CD4-positive, alpha-beta T cell (primary cell): ENCODE results near the gene MEF2B. TPM values are rescaled to one million over a fixed set of nuclear protein-coding genes. Genes with fewer than 3 reads are reported as not detected.

Experiments used
- ATAC-seq: fragments of 200-7000 bp; cut with Tn5 transposase; one replicate; pipeline ENCODE4 v1.10.0; 2022; ENCODE audit warnings: mild to moderate bottlenecking; ENCODE audit not compliant: poor library complexity
- CTCF ChIA-PET: fragments of 350-600 bp; sonication (Branson Sonifier 250); formaldehyde crosslinking; loops from one replicate; lab custom pipeline; 2021; ENCODE audit warnings: antibody characterized with exemption, inconsistent platforms; lab: Charles Lee
- POLR2A ChIA-PET: fragments of 350-600 bp; sonication (Branson Sonifier 250); formaldehyde crosslinking; loops from one replicate; lab custom pipeline; 2021; ENCODE audit warnings: antibody characterized with exemption, inconsistent platforms; lab: Charles Lee
- DNase-seq, 14 experiments: peaks; one replicate each; pipeline ENCODE4 v3.0.0-alpha.2; 2013 to 2020; ENCODE audit warnings: mixed read lengths in 2 of 14
- H3K27ac ChIP-seq, 2 donors: one replicate each; pipeline versions ENCODE4 v1.5.1 to v1.7.0; 2013; ENCODE audit warnings: low read length in 2 of 2, low read depth in 1 of 2, mild to moderate bottlenecking in 1 of 2
- H3K27me3 ChIP-seq, 2 experiments: 1 replicate in 1 of 2; 2 replicates in 1 of 2; pipeline versions ENCODE4 v1.6.1 to v1.7.0; 2013; ENCODE audit warnings: low read length in 2 of 2, control low read depth in 1 of 2, mild to moderate bottlenecking in 1 of 2, moderate library complexity in 1 of 2; ENCODE audit not compliant: insufficient read depth in 2 of 2, control insufficient read depth in 1 of 2
- H3K36me3 ChIP-seq: one replicate; pipeline ENCODE4 v1.6.1; 2013; ENCODE audit warnings: low read length, control low read depth; ENCODE audit not compliant: insufficient read depth
- H3K4me1 ChIP-seq: one replicate; pipeline ENCODE4 v1.6.1; 2013; ENCODE audit warnings: low read length, control low read depth; ENCODE audit not compliant: insufficient read depth
- H3K4me3 ChIP-seq: one replicate; pipeline ENCODE4 v1.5.1; 2013; ENCODE audit warnings: mild to moderate bottlenecking, low read length, moderate library complexity
- H3K9me3 ChIP-seq, 2 experiments: 1 replicate in 1 of 2; 2 replicates in 1 of 2; pipeline versions ENCODE4 v1.6.1 to v1.7.0; 2013; ENCODE audit warnings: low read length in 2 of 2, mild to moderate bottlenecking in 2 of 2, control low read depth in 1 of 2, moderate library complexity in 1 of 2; ENCODE audit not compliant: control insufficient read depth in 1 of 2, insufficient read depth in 1 of 2
- H3K27ac Mint-ChIP-seq: one replicate; pipeline ENCODE4 v1.8.0; 2020; ENCODE audit warnings: mixed read lengths
- H3K27me3 Mint-ChIP-seq: one replicate; pipeline ENCODE4 v1.8.0; 2021; ENCODE audit warnings: mixed read lengths
- H3K36me3 Mint-ChIP-seq: one replicate; pipeline ENCODE4 v1.8.0; 2021; ENCODE audit warnings: low read depth, mixed read lengths
- H3K4me1 Mint-ChIP-seq: one replicate; pipeline ENCODE4 v1.8.0; 2021; ENCODE audit warnings: low read depth, mixed read lengths
- H3K4me3 Mint-ChIP-seq: one replicate; pipeline ENCODE4 v1.8.0; 2020; ENCODE audit warnings: mild to moderate bottlenecking, mixed read lengths
- H3K9me3 Mint-ChIP-seq: one replicate; pipeline ENCODE4 v1.8.0; 2020; ENCODE audit warnings: mixed read lengths
- intact Hi-C, 2 experiments: fragments of 100-400 bp; cut with DNase I in 1 of 2; cut with micrococcal nuclease in 1 of 2; formaldehyde crosslinking; loops; one replicate each; pipeline versions ENCODE4 v1.15.1 to v1.9.0; 2023 to 2025; cut with DNase I, micrococcal nuclease
- total RNA-seq, 174 experiments: library from RNA in 2 of 174; stranded (reverse) in 2 of 174; gene quantifications; one replicate each; pipeline ENCODE4 v1.2.3 and lab custom pipeline; 2021 to 2026
- TF ChIP-seq, protein P1 (sequence below): fragments of 200-600 bp; IDR thresholded peaks from one replicate; pipeline ENCODE4 v1.8.0; 2022; ENCODE audit warnings: antibody characterized with exemption, mild to moderate bottlenecking

The MEF2B gene
- total RNA-seq, 2 experiments from 2014 or later: 1.9 to 3.0 TPM

GRCh38 chr19:19192910-19193423 lies 22.9 kb upstream of the MEF2B start:
- intact Hi-C loops: loop anchor here (1.0 to 5.0 kb wide), 6 partner anchors 10 to 636 kb away; partner anchors contain the start of genes MAU2 (in 2 of the 2), NR2C2AP (in 2 of the 2), SUGP1 (in 2 of the 2) and KXD1 (in 1 of the 2)
- Histone ChIP-seq H3K27me3 (no peaks in the 10 kb centered on the region), H3K9me3 (no peaks in the 10 kb centered on the region), H3K4me3 (peak overlapping the region; percentile 94), H3K36me3 (peaks cover 21% of the 10 kb centered on the region), H3K27ac (peak overlapping the region in 1 of 2 donors; percentile 100), H3K4me1 (peaks cover 48% of the 10 kb centered on the region)
- Mint-ChIP-seq H3K4me1 (peaks cover 56% of the 10 kb centered on the region), H3K36me3 (peaks cover 41% of the 10 kb centered on the region), H3K27ac (peak overlapping the region; percentile 97), H3K4me3 (peak overlapping the region; percentile 97), H3K27me3 (no peaks in the 10 kb centered on the region), H3K9me3 (no peaks in the 10 kb centered on the region)
- DNase-seq (peak in 1 of 14 experiments; percentile 18), ATAC-seq (no peak)
- ChIA-PET POLR2A (interaction anchor here (0.6 to 5.2 kb wide), 6 partner anchors 9 to 911 kb away, joined by 3 to 80 read pairs (median 4); partner anchors contain the start of genes GATAD2A, JUND and NR2C2AP), CTCF (interaction anchor here (0.7 to 1.3 kb wide), 3 partner anchors 10 to 1222 kb away, joined by 3 read pairs; partner anchors contain the start of gene NR2C2AP)
- TF ChIP-seq, protein P1, sequence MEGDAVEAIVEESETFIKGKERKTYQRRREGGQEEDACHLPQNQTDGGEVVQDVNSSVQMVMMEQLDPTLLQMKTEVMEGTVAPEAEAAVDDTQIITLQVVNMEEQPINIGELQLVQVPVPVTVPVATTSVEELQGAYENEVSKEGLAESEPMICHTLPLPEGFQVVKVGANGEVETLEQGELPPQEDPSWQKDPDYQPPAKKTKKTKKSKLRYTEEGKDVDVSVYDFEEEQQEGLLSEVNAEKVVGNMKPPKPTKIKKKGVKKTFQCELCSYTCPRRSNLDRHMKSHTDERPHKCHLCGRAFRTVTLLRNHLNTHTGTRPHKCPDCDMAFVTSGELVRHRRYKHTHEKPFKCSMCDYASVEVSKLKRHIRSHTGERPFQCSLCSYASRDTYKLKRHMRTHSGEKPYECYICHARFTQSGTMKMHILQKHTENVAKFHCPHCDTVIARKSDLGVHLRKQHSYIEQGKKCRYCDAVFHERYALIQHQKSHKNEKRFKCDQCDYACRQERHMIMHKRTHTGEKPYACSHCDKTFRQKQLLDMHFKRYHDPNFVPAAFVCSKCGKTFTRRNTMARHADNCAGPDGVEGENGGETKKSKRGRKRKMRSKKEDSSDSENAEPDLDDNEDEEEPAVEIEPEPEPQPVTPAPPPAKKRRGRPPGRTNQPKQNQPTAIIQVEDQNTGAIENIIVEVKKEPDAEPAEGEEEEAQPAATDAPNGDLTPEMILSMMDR: no peak

DNA sequence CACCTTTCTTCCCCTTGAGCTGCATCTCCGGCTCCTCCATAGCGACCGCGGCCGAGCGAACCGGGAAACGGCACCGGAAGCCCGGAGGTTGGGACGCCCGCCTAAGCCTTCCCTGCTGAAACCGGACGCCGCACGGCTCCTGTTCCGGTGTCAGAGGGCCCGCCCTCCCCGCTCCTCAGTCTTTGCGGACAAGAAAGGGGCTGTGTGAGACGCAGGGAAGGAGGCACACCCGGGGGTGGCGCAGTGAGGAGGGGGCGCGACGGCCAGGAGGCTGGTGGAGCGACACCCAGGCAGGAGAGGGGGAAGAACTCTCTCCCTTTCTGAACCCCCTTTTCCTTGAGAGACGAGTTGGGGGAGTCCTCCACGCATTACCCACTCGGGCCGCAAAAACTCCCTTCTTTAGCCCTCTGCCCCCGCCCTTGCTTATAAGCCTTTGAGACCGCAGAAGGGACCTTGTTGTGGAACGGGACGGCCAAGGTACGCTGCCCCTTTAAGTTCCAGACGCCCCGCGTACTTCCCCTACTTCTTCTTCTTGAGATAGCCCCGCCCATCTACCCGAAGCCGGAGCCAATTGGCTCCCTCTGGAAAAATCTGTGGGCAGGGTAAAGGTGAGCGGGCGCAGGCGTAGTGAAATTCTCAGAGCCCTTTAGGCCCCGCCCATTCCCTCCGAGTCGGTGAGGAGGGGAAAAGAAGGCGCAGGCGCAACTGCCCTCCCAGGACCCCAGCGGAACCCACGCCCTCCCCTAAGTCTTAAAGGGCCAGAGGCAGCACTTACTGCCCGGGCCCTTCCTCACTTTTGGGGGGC lies 22.2 kb upstream of the MEF2B start, which contains the start of the genes BORCS8 and RFXANK:
Gene BORCS8, minus strand, starts transcription at position 75 of the 805 bp plus-strand sequence. Its CDS starts 35 bp downstream, at position 40.
Gene RFXANK, plus strand, starts transcription at position 181 of the 805 bp plus-strand sequence. CDS start 1,689 bp downstream, outside the sequence.
- CTCF ChIA-PET: interaction anchor here (0.7 to 1.3 kb wide), 5 partner anchors 11 to 47 kb away, joined by 3 to 4 read pairs (median 3); partner anchors contain the start of gene NR2C2AP
- intact Hi-C loops: loop anchor here (1.0 to 5.0 kb wide), 6 partner anchors 11 to 635 kb away; partner anchors contain the start of genes MAU2 (in 2 of the 2), SUGP1 (in 2 of the 2), KXD1 (in 1 of the 2) and NR2C2AP (in 1 of the 2)
- Histone ChIP-seq H3K9me3 (no peaks in the 10 kb centered on the region), H3K27ac (peak within 1 kb of the TSS; percentile 100), H3K4me3 (peak within 1 kb of the TSS; percentile 94), H3K4me1 (peaks cover 48% of the 10 kb centered on the region), H3K36me3 (peaks cover 16% of the 10 kb centered on the region), H3K27me3 (no peaks in the 10 kb centered on the region)
- Mint-ChIP-seq H3K27ac (peak within 1 kb of the TSS; percentile 97), H3K4me1 (peaks cover 56% of the 10 kb centered on the region), H3K4me3 (peak within 1 kb of the TSS; percentile 97), H3K9me3 (no peaks in the 10 kb centered on the region), H3K36me3 (peaks cover 34% of the 10 kb centered on the region), H3K27me3 (no peaks in the 10 kb centered on the region)
- TF ChIP-seq, protein P1: no peak
- DNase-seq (peak; percentile 96 to 100 (median 98)), ATAC-seq (peak; percentile 90)
- POLR2A ChIA-PET: interaction anchor here (0.7 to 5.2 kb wide), 15 partner anchors 10 to 911 kb away, joined by 3 to 80 read pairs (median 4); partner anchors contain the start of genes COPE, DDX49, GATAD2A and JUND

DNA sequence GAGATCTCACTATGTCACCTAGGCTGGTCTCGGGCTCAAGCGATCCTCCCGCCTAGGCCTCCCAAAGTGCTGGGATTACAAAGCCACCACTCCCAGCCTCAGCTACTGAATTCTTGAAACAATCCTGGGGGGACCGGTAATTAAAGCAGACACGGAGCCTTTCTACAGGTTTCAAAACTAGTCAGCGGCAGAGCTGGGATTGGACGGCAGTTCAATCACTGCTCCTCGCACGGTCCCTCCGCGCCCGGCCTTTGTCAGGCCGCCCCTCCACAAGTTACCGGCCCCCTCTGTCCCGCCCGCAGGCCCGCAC lies 21.7 kb upstream of the MEF2B start:
- H3K9me3 ChIP-seq: no peaks in the 10 kb centered on the region
- Mint-ChIP-seq H3K36me3 (peaks cover 32% of the 10 kb centered on the region), H3K4me1 (peaks cover 56% of the 10 kb centered on the region)

More for the DNA sequence above, 21.7 kb upstream of the MEF2B start:
- H3K27me3 ChIP-seq: no peaks in the 10 kb centered on the region
- ChIA-PET CTCF (interaction anchor here (0.7 to 1.3 kb wide), 4 partner anchors 12 to 46 kb away, joined by 3 to 4 read pairs (median 3); partner anchors contain the start of gene NR2C2AP), POLR2A (interaction anchor here (0.7 to 5.2 kb wide), 14 partner anchors 10 to 910 kb away, joined by 3 to 80 read pairs (median 4); partner anchors contain the start of genes COPE, DDX49, GATAD2A and JUND)
- Mint-ChIP-seq H3K9me3 (no peaks in the 10 kb centered on the region), H3K27ac (peak overlapping the region; percentile 97), H3K27me3 (no peaks in the 10 kb centered on the region), H3K4me3 (peak overlapping the region; percentile 97)
- TF ChIP-seq, protein P1: no peak
- no peak for DNase-seq
- peaks cover 13% of the 10 kb centered on the region for H3K36me3 ChIP-seq
- peak overlapping the region; percentile 94 for H3K4me3 ChIP-seq
- peaks cover 49% of the 10 kb centered on the region for H3K4me1 ChIP-seq
- peak overlapping the region; percentile 100 for H3K27ac ChIP-seq
- ATAC-seq: no peak
- intact Hi-C loops: loop anchor here (1.0 to 5.0 kb wide), 6 partner anchors 12 to 635 kb away; partner anchors contain the start of genes MAU2 (in 2 of the 2), SUGP1 (in 2 of the 2), KXD1 (in 1 of the 2) and NR2C2AP (in 1 of the 2)
